IPS-18a (cell line): ENCODE measurements around the gene NPIPA2.
"Not testable (repeated sequence)": the region's sequence is repeated elsewhere in the genome, so short reads cannot be mapped to it uniquely, and the experiment has no call there.

Experiments used
- H3K27ac ChIP-seq: one replicate; pipeline ENCODE4 v1.5.1; 2013; ENCODE audit warnings: low read length
- H3K27me3 ChIP-seq: one replicate; pipeline ENCODE4 v1.6.1; 2013; ENCODE audit warnings: mild to moderate bottlenecking, low read length; ENCODE audit not compliant: control insufficient read depth, insufficient read depth
- H3K36me3 ChIP-seq: one replicate; pipeline ENCODE4 v1.6.1; 2013; ENCODE audit warnings: low read depth, low read length; ENCODE audit not compliant: control insufficient read depth
- H3K4me1 ChIP-seq: one replicate; pipeline ENCODE4 v1.6.1; 2013; ENCODE audit warnings: low read depth, low read length; ENCODE audit not compliant: control insufficient read depth
- H3K4me3 ChIP-seq: one replicate; pipeline ENCODE4 v1.5.1; 2013; ENCODE audit warnings: low read length
- H3K9ac ChIP-seq: one replicate; pipeline ENCODE4 v1.6.1; 2013; ENCODE audit warnings: mild to moderate bottlenecking, low read length, moderate library complexity
- H3K9me3 ChIP-seq: one replicate; pipeline ENCODE4 v1.6.1; 2013; ENCODE audit warnings: low read depth, low read length; ENCODE audit not compliant: control insufficient read depth

NPIPA2 gene

DNA sequence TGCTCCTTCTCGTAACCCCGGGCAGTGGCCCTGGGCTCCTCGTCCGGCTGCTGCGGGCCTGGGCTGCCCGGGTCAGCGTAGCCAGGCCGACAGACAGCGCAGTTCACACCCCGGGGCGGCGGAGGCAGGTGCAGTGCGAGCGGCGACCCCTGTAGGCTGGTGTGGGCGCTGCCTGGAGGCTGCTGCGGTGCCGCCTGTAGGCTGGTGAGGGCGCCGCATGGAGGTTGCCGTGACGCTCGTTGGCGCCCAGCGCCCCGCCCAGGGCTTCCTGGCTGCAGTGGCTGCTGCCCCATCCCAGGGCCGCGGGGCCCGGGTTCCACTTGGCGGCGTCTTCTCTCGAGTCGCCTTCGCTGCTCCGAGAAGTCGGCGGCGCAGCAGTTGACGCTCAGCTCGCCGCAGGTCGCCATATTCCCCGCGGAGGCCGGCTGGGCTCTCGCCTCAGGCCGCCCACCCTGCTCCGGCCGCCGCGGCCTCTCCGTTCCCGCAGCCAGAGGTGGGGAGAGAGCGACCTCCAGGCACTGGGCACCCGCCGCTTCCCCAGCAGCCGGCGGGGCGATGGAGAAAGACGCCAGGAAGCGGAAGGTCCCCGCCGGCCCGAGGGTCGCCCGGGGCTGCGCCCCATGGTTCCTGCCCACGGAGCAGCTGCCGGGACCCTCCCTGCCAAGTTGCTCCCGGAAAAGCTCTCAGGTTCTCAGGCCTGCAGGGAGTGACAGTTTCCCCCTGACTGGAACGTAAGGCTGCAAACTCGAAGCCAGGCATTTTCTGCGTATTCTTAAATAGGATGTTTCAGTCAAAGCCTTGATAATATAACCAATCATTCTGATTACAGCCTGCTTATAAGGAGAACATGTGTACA is at the start of gene NPIPA2:
Gene NPIPA2, plus strand, starts transcription at position 261 of the 856 bp plus-strand sequence. CDS start 5,533 bp downstream, outside the sequence.
- not testable (repeated sequence) for H3K36me3 ChIP-seq, H3K9me3 ChIP-seq, H3K27ac ChIP-seq, H3K4me1 ChIP-seq, H3K9ac ChIP-seq, H3K4me3 ChIP-seq, H3K27me3 ChIP-seq

DNA sequence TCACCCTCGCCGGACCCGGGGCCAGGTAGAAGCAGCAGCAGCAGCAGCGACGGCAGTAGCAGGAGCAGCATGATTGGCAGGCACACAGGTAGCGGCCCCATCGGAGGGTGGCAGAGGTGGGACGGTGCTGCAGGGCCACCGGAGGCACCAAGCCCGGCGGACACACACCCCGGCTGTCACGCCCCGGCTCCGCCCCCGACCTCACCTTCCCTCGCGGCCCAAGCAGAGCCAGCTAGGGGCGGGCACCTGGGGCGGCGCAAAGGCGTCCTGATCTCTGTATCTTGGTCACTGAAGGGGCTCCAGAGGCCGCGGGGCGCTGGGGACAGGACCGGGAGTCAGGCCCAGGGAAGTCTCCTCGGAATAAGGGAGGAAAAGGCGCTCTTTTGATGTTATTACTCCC is 48.2 kb upstream of the NPIPA2 start, which contains the start of gene PLA2G10:
Gene PLA2G10, minus strand, starts transcription at position 180 of the 400 bp plus-strand sequence. Its CDS starts 79 bp downstream, at position 101.
- H3K9ac ChIP-seq, H3K4me3 ChIP-seq, H3K36me3 ChIP-seq, H3K27ac ChIP-seq, H3K9me3 ChIP-seq, H3K27me3 ChIP-seq, H3K4me1 ChIP-seq: not testable (repeated sequence)

DNA sequence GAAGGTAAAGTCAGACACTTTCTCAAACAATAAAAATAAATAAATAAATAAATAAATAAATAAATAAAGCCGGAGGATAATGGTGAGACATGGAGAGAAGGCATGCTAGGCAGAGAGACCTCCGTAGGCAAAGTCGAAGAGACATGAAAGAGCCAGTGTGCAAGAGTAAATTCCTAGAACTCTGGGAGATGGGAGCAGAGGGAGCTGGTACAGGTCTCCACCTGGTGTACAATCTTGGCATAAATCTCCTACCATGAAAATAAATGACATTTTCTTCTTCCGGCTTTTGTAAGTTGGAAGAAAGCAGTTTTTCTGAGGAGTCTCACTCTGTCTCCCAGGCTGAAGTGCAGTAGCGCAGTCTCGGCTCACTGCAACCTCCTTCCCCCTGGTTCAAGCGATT is 40.5 kb upstream of the NPIPA2 start:
- H3K27ac ChIP-seq = not testable (repeated sequence)

DNA sequence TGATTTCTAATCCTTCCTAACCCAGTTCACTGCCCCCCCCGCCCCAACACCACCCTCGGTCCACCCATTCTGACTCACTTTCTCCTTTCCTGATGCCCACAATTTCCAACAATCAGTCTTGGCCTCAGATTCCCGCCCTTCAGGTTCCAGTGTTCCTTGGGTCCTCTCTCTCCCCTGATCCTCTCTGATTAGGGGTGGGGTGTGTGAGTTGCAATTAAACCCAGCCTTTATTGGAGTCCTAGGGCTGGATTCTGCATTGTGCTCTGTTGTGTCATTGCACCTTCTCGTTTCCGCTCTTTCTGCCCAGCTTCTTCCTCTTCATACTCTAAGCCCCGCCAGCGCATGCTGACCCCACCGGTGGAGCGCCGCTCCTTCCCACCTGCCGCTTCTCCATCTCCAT is 39.7 kb upstream of the NPIPA2 start:
- not testable (repeated sequence) for H3K9ac ChIP-seq, H3K27me3 ChIP-seq, H3K4me3 ChIP-seq, H3K9me3 ChIP-seq, H3K4me1 ChIP-seq, H3K27ac ChIP-seq, H3K36me3 ChIP-seq

More for the DNA sequence above, 40.5 kb upstream of the NPIPA2 start:
- H3K4me1 ChIP-seq, H3K27me3 ChIP-seq, H3K9me3 ChIP-seq, H3K36me3 ChIP-seq, H3K4me3 ChIP-seq, H3K9ac ChIP-seq: not testable (repeated sequence)

DNA sequence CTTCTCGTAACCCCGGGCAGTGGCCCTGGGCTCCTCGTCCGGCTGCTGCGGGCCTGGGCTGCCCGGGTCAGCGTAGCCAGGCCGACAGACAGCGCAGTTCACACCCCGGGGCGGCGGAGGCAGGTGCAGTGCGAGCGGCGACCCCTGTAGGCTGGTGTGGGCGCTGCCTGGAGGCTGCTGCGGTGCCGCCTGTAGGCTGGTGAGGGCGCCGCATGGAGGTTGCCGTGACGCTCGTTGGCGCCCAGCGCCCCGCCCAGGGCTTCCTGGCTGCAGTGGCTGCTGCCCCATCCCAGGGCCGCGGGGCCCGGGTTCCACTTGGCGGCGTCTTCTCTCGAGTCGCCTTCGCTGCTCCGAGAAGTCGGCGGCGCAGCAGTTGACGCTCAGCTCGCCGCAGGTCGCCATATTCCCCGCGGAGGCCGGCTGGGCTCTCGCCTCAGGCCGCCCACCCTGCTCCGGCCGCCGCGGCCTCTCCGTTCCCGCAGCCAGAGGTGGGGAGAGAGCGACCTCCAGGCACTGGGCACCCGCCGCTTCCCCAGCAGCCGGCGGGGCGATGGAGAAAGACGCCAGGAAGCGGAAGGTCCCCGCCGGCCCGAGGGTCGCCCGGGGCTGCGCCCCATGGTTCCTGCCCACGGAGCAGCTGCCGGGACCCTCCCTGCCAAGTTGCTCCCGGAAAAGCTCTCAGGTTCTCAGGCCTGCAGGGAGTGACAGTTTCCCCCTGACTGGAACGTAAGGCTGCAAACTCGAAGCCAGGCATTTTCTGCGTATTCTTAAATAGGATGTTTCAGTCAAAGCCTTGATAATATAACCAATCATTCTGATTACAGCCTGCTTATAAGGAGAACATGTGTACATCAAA is 38.9 kb upstream of the NPIPA2 start, which contains the start of gene NPIPA3:
Gene NPIPA3, plus strand, starts transcription at position 256 of the 856 bp plus-strand sequence. CDS start 5,533 bp downstream, outside the sequence.
- not testable (repeated sequence) for H3K36me3 ChIP-seq, H3K4me3 ChIP-seq, H3K4me1 ChIP-seq, H3K27ac ChIP-seq, H3K9me3 ChIP-seq, H3K9ac ChIP-seq, H3K27me3 ChIP-seq

DNA sequence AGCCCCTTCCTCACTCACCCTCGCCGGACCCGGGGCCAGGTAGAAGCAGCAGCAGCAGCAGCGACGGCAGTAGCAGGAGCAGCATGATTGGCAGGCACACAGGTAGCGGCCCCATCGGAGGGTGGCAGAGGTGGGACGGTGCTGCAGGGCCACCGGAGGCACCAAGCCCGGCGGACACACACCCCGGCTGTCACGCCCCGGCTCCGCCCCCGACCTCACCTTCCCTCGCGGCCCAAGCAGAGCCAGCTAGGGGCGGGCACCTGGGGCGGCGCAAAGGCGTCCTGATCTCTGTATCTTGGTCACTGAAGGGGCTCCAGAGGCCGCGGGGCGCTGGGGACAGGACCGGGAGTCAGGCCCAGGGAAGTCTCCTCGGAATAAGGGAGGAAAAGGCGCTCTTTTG is 9.1 kb upstream of the NPIPA2 start:
- H3K27ac ChIP-seq, H3K4me3 ChIP-seq, H3K27me3 ChIP-seq, H3K9ac ChIP-seq, H3K36me3 ChIP-seq, H3K4me1 ChIP-seq, H3K9me3 ChIP-seq: not testable (repeated sequence)

DNA sequence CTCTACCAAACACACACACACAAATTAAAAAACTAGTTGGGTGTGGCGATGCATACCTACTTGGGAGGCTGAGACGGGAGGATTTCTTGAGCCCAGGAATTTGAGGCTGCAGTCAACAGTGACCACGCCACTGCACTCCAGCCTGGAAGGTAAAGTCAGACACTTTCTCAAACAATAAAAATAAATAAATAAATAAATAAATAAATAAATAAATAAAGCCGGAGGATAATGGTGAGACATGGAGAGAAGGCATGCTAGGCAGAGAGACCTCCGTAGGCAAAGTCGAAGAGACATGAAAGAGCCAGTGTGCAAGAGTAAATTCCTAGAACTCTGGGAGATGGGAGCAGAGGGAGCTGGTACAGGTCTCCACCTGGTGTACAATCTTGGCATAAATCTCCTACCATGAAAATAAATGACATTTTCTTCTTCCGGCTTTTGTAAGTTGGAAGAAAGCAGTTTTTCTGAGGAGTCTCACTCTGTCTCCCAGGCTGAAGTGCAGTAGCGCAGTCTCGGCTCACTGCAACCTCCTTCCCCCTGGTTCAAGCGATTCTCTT is 1.4 kb upstream of the NPIPA2 start:
- not testable (repeated sequence) for H3K9ac ChIP-seq, H3K27me3 ChIP-seq, H3K27ac ChIP-seq, H3K4me1 ChIP-seq, H3K9me3 ChIP-seq, H3K36me3 ChIP-seq, H3K4me3 ChIP-seq

DNA sequence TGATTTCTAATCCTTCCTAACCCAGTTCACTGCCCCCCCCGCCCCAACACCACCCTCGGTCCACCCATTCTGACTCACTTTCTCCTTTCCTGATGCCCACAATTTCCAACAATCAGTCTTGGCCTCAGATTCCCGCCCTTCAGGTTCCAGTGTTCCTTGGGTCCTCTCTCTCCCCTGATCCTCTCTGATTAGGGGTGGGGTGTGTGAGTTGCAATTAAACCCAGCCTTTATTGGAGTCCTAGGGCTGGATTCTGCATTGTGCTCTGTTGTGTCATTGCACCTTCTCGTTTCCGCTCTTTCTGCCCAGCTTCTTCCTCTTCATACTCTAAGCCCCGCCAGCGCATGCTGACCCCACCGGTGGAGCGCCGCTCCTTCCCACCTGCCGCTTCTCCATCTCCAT is 539 bp upstream of the NPIPA2 start:
- H3K9ac ChIP-seq, H3K27me3 ChIP-seq, H3K36me3 ChIP-seq, H3K4me3 ChIP-seq, H3K9me3 ChIP-seq, H3K4me1 ChIP-seq, H3K27ac ChIP-seq: not testable (repeated sequence)

DNA sequence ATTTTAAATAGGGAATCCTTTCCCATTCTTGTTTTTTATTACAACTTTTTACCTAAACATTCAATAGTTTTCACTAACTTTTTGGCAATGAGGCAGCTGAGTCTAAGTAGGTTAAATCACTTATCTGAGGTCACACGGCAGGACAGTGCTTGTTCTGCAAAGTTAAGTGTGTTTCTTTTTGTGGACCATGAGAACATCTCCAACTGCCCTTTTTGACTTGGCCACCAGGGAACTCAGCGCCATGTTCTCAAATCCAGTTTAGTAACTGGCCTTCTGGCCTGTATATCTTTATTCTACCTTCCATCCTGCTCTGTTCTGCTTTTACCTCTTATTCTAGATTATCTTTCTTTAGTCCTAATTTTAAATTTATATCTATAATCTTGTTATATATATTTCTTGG is 31.3 kb downstream of the NPIPA2 start:
- not testable (repeated sequence) for H3K4me3 ChIP-seq, H3K27me3 ChIP-seq, H3K9ac ChIP-seq, H3K9me3 ChIP-seq, H3K27ac ChIP-seq, H3K36me3 ChIP-seq, H3K4me1 ChIP-seq

DNA sequence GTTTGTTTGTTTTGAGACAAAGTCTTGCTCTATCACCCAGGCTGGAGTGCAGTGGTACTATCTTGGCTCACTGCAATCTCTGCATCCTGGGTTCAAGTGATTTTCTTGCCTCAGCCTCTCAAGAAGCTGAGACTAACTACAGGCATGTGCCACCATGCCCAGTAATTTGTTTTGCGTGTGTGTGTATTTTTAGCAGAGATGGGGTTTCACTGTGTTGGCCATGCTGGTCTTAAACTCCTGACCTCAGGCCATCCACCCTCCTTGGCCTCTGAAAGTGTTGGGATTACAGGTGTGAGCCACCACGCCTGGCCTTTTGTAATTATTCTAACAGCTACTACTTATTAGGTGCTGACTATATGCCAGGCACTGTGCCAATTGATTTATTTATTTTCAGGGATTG is 33.3 kb downstream of the NPIPA2 start:
- H3K4me1 ChIP-seq, H3K4me3 ChIP-seq, H3K9ac ChIP-seq, H3K27me3 ChIP-seq, H3K36me3 ChIP-seq, H3K9me3 ChIP-seq, H3K27ac ChIP-seq: not testable (repeated sequence)

DNA sequence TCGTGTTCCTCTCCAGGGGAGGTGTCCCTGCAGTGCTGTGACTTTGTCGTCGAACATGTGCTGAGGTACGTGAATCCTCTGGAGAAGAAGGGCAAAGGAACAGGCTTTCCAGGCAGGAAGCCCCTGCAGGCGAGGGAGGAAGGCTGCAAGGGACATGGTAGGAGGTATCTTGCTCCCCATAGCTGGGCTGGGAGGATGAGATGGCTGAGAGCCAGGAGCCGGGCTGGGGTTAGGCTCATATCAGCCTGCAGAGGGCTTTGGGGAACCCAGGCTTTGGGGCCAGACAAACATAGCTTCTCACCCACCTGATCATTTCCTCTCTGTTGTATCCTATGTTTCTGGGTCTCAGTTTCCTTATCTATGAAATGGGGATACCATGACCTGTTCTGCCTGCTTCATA is 34.4 kb downstream of the NPIPA2 start:
- H3K9ac ChIP-seq, H3K36me3 ChIP-seq, H3K9me3 ChIP-seq, H3K4me3 ChIP-seq, H3K27me3 ChIP-seq, H3K4me1 ChIP-seq, H3K27ac ChIP-seq: not testable (repeated sequence)
